ENCODE results near the gene FRY. TPM values are rescaled to one million over a fixed set of nuclear protein-coding genes. Genes with fewer than 3 reads are reported as not detected.

The FRY gene
- total and polyA plus RNA-seq, 10 donors: 0.80 to 30.0 (median 23.5) TPM

- WGBS, 5 donors: 62 to 87% (median 78%) methylated on average over 2 of the region's 2 CpGs
- peaks cover 3 to 83% (median 33%) of the 10 kb centered on the region in 6 donors for H3K4me1 ChIP-seq
- H3K27ac ChIP-seq: peak overlapping the region in 6 of 8 donors; percentile 1 to 86 (median 52)
- peaks cover 0 to 12% (median 0%) of the 10 kb centered on the region in 7 donors for H3K27me3 ChIP-seq (replicated peaks in 1 of 7)
- H3K4me3 ChIP-seq: peak overlapping the region in 1 of 8 donors; percentile 31
- H3K36me3 ChIP-seq: peaks cover 0 to 5% (median 0%) of the 10 kb centered on the region in 6 donors
- intact Hi-C loops (cut with DNase I; ENCODE audit: low total_unique reads): no loop called here
- DNase-seq: no peak
- no peaks in the 10 kb centered on the region for H3K9me3 ChIP-seq
- TF ChIP-seq CTCF (IDR thresholded peaks at IDR 0.05 in 8 of 11, conservative IDR thresholded peaks at IDR 0.05 in 3 of 11) (no peak), POLR2AphosphoS5 (IDR thresholded peaks at IDR 0.05) (no peak), POLR2A (IDR thresholded peaks at IDR 0.05) (no peak)
Observed at GRCh38 chr13:32035716-32036115, 4.1 kb downstream of the FRY start.

GRCh38 chr13:32036126-32036695 is 4.6 kb downstream of the FRY start:
- DNase-seq: no peak
- peaks cover 0 to 5% (median 0%) of the 10 kb centered on the region in 6 donors for H3K36me3 ChIP-seq
- peak overlapping the region in 6 of 8 donors; percentile 1 to 86 (median 52) for H3K27ac ChIP-seq
- peaks cover 0 to 7% (median 0%) of the 10 kb centered on the region in 7 donors for H3K27me3 ChIP-seq (replicated peaks in 1 of 7)
- TF ChIP-seq POLR2AphosphoS5 (IDR thresholded peaks at IDR 0.05): no peak
- TF ChIP-seq CTCF (IDR thresholded peaks at IDR 0.05 in 8 of 11, conservative IDR thresholded peaks at IDR 0.05 in 3 of 11): no peak
- no peak for TF ChIP-seq POLR2A (IDR thresholded peaks at IDR 0.05)
- intact Hi-C loops (cut with DNase I; ENCODE audit: low total_unique reads): no loop called here
- 24 to 48% (median 34%) methylated on average over 4 of the region's 4 CpGs for WGBS, 5 donors
- peaks cover 3 to 78% (median 32%) of the 10 kb centered on the region in 6 donors for H3K4me1 ChIP-seq
- peak overlapping the region in 1 of 8 donors; percentile 31 for H3K4me3 ChIP-seq
- H3K9me3 ChIP-seq: no peaks in the 10 kb centered on the region

GRCh38 chr13:32036757-32037156 is 5.2 kb downstream of the FRY start:
- no peak for TF ChIP-seq CTCF (IDR thresholded peaks at IDR 0.05 in 8 of 11, conservative IDR thresholded peaks at IDR 0.05 in 3 of 11)
- no peak for TF ChIP-seq POLR2AphosphoS5 (IDR thresholded peaks at IDR 0.05)
- TF ChIP-seq POLR2A (IDR thresholded peaks at IDR 0.05): no peak
- peaks cover 0 to 5% (median 0%) of the 10 kb centered on the region in 6 donors for H3K36me3 ChIP-seq
- H3K4me3 ChIP-seq: peak overlapping the region in 1 of 8 donors; percentile 31
- peaks cover 0 to 6% (median 0%) of the 10 kb centered on the region in 7 donors for H3K27me3 ChIP-seq (replicated peaks in 1 of 7)
- 34 to 38% (median 37%) methylated on average over 2 of the region's 2 CpGs for WGBS, 5 donors
- peaks cover 3 to 78% (median 33%) of the 10 kb centered on the region in 6 donors for H3K4me1 ChIP-seq
- peak overlapping the region in 4 of 8 donors; percentile 25 to 86 (median 52) for H3K27ac ChIP-seq
- no peak for DNase-seq
- intact Hi-C loops (cut with DNase I; ENCODE audit: low total_unique reads): no loop called here
- no peaks in the 10 kb centered on the region for H3K9me3 ChIP-seq

GRCh38 chr13:32037471-32037870 is 5.9 kb downstream of the FRY start:
- TF ChIP-seq CTCF (IDR thresholded peaks at IDR 0.05 in 8 of 11, conservative IDR thresholded peaks at IDR 0.05 in 3 of 11) (no peak), POLR2A (IDR thresholded peaks at IDR 0.05) (no peak), POLR2AphosphoS5 (IDR thresholded peaks at IDR 0.05) (no peak)
- Histone ChIP-seq H3K36me3 (peaks cover 0 to 5% (median 0%) of the 10 kb centered on the region in 6 donors), H3K27me3 (replicated peaks in 1 of 7) (peaks cover 0 to 6% (median 0%) of the 10 kb centered on the region in 7 donors), H3K27ac (peak overlapping the region in 5 of 8 donors; percentile 17 to 86 (median 44)), H3K4me3 (no peak overlapping the region), H3K4me1 (peaks cover 0 to 78% (median 26%) of the 10 kb centered on the region in 6 donors), H3K9me3 (no peaks in the 10 kb centered on the region)
- intact Hi-C loops (cut with DNase I; ENCODE audit: low total_unique reads): no loop called here
- DNase-seq: no peak
- WGBS, 5 donors: 39 to 57% (median 44%) methylated on average over 2 of the region's 2 CpGs
